NCI-H2107 treated with DMSO at 0.1 percent for 48 hours (cell line): ENCODE results near the gene FAM78A.

ENCODE experiments used
- DNase-seq: peaks from one replicate; lab custom pipeline; 2025; ENCODE audit not compliant: unreplicated experiment; lab: John Stamatoyannopoulos, UW

Gene FAM78A, protein sequence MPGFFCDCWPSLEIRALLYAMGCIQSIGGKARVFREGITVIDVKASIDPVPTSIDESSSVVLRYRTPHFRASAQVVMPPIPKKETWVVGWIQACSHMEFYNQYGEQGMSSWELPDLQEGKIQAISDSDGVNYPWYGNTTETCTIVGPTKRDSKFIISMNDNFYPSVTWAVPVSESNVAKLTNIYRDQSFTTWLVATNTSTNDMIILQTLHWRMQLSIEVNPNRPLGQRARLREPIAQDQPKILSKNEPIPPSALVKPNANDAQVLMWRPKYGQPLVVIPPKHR

DNA sequence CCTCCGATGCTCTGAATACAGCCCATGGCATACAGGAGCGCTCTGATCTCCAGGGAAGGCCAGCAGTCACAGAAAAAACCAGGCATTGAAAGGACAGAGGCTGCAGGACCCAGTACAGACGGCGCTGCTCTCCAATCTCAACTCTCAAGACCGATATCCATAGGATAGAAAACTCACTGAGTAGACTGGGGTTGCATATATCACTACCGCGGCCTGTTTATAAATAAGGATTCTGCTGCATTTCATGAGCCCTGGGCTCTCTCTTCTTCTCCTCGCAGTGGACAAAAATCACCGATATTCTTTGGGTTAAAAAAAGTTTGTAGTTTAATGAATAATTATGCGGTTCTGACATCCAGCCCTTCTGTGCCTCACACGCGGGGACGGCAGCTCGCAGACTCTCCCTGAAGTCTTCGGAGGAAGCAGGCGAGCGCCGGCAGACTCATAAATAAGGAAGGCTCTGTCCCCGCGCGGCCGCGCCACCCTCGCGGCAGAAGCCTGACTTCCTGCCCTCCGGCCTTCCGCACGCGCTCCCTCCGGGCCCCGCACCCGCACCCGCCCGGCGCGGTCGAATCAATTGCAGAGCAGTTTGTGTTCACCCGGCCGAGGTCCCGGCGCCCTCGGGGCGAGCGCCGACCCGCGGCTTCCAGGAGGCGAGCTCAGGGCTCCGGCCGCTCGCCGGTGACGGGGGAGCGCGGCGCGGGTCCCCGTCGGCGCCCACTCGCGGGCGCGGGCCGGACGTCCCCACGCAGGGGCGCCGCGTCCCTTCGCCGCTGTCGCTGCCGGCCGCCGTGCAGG is at the start of gene FAM78A:
FAM78A (minus strand) TSS at position 417 of the 795 bp plus-strand sequence; CDS start at position 86, 331 bp downstream.
- DNase-seq = no peak

DNA sequence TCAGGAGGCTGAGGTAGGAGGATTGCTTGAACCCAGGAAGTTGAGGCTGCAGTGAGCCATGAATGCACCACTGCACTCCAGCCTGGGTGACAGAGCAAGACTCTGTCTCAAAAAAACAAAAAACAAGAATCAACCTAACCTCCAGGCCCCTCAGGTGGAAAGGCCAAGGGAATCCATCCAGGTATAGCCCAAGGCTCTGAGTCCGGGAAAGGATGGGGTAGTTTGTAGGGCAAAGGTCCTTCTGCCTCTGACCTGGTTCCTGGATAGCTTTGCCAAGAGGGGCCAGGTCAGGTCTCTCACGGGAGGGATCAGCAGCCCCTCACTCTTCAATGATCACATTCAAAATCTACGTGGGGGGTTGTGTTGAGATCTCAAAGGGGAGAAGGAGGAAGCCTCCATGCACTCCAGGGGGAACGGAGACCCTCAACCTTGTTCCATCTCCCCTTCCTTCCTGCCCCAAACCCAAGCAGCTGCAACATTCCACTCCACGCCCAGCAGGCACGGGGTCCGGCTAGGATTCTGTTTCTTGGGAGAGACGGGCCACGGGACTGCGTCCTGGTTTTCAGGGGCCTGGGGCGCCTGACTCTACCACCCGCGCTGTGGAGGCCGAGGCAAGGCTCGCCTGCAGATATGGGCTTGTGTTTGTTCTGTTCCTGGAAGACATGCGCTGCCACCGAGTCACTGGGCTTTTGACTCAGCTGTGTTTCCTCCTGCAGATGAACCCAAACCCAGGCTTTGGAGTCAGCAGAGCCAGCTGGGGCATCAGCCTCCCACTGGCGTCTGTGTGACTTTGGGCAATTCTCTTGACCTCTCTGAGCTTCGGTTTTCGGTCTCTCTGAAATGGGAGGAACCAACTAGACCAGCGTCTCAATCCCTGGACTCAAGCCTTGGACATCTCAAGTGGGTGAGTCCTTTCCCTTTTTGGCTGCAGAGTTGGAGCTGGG is 48.7 kb upstream of the FAM78A start:
- DNase-seq = no peak

DNA sequence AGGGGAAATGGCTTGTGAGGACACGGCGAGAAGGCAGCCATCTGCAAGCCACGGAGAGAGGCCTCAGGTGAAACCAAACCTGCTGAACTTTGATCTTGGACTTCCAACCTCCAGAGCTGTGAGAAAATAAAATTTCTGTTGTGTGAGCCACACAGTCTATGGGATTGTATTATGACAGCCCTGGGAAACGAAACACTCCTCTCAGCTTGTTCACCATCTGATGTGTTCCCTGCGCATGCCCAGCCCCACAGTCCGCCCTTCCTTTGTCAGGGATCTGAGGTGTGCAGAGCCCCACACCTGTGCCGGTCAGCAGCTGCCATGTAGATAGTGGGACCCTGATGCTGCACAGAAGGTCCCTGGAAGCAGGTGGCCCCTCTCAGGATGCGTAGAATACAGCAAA is 47.3 kb upstream of the FAM78A start:
- DNase-seq = no peak

DNA sequence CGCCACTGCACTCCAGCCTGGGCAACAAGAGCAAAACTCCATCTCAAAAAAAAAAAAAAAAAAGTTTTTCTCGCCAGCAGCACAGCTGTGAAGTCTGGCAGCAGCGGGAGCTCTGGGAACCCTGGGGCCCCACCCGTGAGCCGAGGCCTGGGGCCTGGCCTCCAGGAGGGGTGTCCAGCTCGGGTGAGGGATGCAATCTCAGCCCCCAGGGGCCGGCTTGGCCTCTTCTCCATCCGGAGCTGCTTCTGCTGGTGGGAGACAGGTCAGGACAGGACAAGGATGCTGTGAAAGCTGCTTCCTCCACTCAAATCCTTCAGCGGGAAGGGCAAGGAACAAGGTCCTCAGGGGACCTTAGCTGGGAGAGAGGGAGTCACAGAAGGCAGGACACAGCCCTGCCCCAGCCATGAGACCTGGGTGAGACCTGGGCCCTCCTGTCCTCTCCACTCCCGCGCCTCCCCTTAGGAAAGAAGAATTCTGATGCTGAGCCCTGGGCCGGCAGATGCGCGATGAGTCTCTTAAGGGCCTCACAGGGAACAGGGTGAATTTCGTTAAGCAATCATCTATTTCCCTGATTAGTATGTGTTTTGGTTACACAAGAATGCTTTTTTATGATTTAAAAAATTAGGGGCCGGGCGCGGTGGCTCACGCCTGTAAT is 43.8 kb upstream of the FAM78A start:
- no peak for DNase-seq

DNA sequence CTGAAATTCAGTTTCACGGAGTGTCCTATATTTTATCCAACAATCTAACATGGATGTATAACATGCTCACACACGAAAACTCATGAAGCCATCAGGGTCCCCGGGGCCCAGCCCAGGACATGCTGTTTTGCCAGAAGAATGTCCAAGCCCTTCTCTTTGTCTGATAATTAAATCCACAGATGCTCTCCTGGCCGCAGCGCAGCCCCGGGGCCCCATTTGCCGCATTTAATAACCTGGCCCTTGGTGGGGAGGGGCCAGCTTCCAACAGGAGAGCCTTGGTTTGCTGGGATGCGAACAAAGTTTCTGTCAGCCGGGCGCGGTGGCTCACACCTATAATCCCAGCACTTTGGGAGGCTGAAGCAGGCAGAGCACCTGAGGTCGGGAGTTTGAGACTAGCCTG is 43.2 kb upstream of the FAM78A start:
- DNase-seq = no peak

DNA sequence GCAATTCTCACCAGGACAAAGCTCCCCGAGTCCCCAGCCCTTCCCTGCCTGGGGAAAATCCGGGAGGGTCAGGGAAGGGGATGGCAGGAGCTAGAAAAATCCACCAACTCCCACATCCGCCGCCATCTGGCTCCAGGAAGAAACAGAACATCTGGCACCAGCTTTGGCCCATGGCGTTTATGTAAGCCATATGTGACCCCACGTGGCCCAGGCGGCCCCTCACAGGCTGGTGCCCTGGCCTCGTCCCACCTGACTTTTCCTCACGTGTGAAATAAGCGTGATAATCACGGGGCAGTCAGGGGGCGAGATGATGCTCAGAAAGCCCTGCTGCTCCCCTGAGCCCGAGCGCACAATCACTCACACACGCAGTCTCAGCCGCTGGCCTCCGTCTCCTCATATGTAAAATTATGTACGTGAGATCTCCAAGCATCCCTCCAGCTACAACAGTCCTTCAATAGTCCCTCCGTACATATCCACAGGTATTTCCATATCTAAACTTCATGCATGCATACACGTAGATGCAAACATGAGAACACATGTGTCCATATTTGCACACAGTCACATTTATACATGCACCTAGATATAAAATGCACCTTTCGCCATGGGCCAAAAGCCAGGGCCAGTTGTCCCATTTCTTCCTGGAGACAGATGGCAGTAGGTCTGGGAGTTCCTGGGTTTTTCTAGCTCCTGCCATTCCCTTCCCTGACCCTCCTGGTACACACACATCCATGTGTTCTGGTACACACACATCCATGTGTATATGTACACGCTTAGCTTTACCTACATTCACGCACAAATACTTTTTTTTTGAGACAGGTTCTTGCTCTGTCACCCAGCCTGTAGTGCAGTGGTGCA is 42.1 kb upstream of the FAM78A start:
- DNase-seq = no peak

DNA sequence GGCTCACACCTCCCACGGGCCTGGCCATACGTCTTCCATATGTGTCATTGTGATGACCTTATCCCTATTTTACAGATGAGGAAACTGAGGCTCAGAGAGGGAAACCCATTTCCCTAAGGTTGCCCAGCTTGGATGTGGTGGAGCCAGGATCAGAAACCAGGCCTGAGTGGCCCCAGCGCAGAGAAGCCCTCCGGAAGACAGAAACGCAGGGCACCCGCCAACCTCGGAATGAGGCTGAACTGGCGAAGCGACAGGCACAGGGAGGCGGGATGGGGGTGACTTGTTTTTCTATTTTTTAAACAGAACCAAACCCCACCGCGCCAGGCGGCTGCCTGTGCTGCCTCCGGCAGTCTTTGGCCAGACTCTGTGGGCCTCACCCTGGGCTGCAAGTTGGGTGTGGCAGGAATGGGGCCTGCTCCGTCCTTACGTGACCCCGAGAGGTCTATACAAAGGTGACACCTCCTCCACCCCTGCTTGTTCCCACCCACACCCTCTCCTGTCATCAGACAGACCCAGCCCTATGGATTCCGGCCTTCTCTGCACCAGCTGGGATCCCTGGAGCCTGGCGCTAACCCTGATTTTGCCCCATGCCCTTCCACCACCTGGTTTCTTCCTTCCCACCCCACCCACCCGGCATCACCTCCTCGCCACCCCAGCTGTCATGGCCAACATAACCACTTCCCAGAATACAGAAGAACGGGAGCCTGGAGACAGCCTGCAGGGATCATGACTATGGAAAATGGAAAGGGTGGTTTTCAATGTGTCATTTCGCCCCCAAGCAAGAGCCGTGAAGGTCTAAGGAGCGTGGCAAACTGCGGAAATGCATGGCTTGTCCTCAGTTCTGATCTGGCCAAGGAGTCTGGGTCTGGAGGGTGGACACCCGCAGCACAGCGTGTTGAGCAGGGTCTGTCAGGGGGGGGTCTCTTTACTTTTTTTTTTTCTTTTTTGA is 36.8 kb upstream of the FAM78A start:
- DNase-seq = no peak

DNA sequence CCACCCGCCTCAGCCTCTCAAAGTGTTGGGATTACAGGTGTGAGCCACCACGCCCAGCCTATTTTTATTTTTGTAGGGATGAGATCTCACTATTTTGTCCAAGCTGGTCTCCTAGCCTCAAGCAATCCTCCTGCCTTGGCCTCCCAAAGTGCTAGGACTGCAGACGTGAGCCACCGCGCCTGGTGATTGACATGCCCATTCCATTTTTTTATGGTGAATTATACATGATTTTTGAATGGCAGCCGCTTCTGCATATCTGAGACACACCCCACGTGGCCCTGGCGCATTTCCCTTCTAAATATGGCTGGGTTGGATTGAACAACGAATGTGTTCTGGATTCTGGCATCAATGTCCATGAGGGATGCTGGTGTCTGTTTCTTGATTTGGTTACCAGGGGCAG is 35.9 kb upstream of the FAM78A start:
- no peak for DNase-seq

DNA sequence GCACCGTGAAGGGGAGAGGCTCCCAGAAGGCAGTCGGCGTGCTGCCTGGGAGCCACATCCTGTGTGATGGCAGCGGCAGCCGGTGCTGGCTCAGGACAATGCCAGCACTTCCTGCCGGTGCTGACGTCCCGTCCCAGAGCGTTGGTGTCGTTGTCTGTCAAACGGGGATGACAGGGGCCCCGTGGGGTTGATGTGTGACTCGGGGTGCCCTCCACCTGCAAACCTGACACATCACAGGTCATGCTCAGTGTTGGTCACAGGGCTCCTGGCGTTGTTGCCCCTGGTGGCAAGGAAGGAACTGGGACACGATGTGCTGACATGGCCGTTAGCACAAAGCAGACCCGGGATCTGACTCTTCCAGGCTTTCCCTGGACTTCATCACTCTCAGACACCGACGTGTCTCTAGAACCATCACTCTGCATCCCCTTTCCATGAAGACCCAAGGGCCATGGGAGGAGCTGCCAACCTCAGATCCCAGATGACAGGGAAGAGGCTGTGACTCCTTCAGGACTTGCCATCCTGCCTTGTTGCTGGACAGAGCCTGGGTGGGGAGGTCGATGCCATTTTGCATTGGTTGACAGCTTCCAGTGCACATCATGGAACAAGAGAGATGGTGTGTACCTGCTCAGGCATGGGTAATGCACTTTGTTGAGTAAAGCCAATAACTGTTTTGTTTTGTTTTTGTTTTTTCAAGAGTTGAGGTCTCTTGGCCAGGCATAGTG is 34.7 kb upstream of the FAM78A start:
- no peak for DNase-seq

DNA sequence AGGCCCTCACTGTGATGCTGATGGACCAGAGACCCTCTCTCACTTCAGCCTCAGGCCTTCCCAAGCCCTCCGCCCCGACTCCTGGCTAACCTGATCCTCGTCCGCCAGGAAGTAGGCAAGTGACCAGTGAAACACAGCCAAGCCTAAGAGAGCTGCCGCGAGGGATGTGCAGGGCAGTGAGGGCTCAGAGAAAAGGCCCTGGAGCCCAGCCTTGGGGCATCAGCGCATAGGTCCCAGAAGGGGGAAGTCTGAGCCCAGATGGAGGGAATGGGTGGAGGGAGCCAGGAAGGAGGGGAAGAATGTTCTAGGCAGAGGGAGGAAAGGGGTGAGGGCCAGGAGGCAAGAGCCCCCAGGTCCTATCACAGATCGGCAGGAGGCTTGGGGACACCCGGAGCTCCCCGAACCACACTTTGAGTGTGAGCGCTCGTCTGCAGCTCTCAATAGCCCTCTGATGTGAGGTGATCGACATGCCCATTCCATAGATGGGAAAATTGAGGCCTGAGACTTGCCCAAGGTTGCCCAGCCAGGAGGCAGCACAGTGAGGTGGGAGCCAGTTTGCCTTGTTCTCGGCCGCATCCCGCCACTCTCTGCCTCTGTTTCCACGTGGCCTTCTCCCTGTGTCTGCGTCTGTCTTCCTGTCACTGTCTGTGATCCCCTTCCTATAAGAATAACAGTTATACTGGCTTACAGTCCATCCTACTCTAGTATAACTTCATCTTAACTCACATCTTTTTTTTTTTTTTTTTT is 33.4 kb upstream of the FAM78A start:
- no peak for DNase-seq

DNA sequence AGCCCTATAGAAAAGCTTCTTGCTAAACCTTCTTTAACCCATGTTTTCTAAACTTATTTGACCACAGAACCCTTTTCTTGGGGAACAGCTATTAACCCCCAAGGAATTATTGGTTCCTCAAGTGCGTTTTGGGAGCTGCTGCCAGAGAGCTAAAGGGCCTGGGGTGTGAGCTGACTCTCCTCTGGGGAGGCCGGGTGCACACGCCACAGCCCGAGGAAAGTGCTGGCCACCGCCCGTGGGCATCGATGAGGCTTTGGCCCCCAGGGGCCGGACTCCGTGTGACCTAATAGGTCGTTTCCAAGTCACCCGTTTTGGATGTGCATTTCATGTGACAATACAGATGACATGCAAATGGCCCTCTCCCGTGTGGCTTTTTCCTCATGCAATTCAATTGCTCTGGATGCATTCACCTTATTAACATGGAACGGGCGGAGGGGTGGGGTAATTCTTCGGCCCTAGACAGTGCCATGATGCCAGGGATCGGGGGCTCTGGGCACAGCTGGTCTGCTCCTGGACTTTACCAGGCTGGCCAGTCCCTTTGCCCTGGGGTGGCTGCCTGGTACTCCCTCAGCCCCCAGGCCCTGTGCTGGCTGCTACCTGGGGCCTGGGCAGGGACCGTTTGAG is 32.7 kb upstream of the FAM78A start:
- no peak for DNase-seq

DNA sequence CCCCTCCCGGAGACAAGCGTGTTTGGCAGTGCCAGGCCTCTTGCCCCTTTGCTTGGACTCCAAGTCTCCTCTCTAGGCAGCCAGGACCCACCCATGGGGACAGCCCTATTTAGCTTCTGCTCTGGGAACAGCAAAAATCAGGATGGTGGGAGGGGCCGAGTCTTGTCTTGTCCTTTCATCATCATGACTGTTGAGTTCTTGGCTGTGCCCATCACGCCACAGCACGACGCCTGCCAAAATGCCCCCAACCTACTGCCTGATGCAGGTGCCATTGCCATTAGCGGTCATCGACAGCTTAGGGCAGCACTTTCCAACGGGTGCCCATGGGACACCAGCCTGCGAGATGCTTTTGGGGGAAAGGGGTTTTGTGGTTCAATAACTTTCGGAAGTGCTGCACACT is 32.1 kb upstream of the FAM78A start:
- DNase-seq = no peak

DNA sequence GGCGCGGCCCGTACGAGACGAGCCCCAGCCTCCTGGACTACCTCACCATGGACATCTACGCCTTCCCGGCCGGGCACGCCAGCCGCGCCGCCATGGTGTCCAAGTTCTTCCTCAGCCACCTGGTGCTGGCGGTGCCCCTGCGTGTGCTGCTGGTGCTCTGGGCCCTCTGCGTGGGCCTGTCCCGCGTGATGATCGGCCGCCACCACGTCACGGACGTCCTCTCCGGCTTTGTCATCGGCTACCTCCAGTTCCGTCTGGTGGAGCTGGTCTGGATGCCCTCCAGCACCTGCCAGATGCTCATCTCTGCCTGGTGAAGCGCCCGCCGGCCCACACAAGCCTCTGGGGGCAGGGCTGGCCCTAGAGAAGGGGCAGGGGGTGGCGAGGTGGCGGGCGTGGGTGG is 31.7 kb upstream of the FAM78A start:
- DNase-seq = no peak

DNA sequence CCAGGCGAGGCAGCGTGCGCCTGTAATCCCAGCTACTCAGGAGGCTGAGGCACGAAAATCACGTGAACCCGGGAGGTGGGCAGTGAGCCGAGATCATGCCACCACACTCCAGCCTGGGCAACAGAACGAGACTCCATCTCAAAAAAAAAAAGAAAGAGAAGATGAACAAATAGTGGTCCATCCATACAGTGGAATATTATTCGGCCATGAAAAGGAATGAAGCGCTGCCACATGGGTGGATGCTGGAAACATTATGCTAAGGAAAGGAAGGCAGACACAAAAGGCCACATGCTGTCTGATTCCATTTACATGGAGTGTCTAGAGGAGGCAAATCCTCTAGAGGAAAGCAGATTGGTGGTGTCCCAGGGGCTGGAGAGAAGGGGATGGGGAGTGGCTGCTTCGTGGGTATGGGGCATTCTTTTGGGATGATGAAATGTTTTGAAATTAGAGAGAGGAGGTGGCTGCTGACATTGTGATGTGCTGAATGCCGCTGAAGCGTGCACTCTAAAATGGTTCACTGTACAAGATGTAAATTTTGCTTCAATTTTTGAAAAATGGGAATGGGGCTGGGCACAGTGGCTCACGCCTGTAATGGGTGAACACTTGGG is 30.2 kb upstream of the FAM78A start:
- no peak for DNase-seq

DNA sequence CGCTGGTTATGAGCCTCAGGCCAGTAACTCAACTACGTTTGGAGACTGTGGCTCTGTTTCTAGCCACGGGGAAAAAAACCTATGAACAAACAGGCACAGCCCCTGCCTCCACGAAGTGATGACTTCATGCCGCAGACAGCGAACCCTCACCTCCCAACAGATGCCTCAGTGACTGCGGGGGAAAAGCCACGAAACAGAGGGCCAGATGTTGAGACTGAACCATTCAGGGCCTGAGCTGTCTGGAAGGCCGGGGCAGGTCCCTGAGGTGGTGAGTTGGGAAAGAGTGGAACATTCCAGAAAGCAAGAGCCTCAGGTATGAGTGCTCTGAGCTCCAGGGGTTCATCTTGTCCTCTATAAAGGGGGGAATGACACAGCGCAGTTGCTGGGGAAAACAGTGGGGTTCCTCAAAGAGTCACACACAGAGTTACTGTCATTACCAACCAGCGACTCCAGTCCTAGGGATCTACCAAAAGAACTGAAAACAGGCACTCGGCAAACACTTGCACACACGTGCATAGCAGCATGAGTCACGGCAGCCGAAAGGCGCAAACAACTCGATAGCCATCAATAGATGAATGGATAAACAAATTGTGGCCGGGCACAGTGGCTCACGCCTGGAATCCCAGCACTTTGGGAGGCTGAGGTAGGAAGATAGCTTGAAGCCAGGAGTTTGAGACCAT is 28.5 kb upstream of the FAM78A start:
- no peak for DNase-seq
